SJCRH30 (cell line): ENCODE data around the gene TRMT61A. TPM values are rescaled to one million over a fixed set of nuclear protein-coding genes. Genes with fewer than 3 reads are reported as not detected.

Experiments
- DNase-seq, 2 experiments: peaks; one replicate each; pipeline ENCODE4 v3.0.0-alpha.2; 2015 to 2020
- H3K27ac ChIP-seq: fragments of 250-450 bp; sonication (Bioruptor Pico); 2 replicates; pipeline ENCODE4 v1.5.1; 2020; ENCODE audit warnings: mild to moderate bottlenecking, moderate library complexity
- H3K27me3 ChIP-seq: fragments of 250-450 bp; sonication (Bioruptor Pico); 2 replicates; pipeline ENCODE4 v1.5.1; 2020; ENCODE audit warnings: mild to moderate bottlenecking, moderate library complexity
- H3K36me3 ChIP-seq: fragments of 250-450 bp; sonication (Bioruptor Pico); 2 replicates; pipeline ENCODE4 v1.5.1; 2020; ENCODE audit warnings: mild to moderate bottlenecking, moderate library complexity
- H3K4me1 ChIP-seq: fragments of 250-450 bp; sonication (Bioruptor Pico); 2 replicates; pipeline ENCODE4 v1.5.1; 2020; ENCODE audit warnings: mild to moderate bottlenecking, moderate library complexity
- H3K4me3 ChIP-seq: fragments of 250-450 bp; sonication (Bioruptor Pico); 2 replicates; pipeline ENCODE4 v1.5.1; 2020; ENCODE audit warnings: mild to moderate bottlenecking, moderate library complexity
- H3K9me3 ChIP-seq: fragments of 250-450 bp; sonication (Bioruptor Pico); replicated peaks from 2 replicates; pipeline ENCODE4 v1.5.1; 2020; ENCODE audit warnings: mild to moderate bottlenecking, moderate library complexity
- total RNA-seq: library from RNA; depleted of rRNA; stranded (reverse); fragments of >200 nt; shearing (Covaris generic); gene quantifications from 2 replicates; pipeline ENCODE4 v1.2.3, GENCODE V29; 2014

The TRMT61A gene
- total RNA-seq, 1 experiment from 2014 or later: 18.7 TPM

DNA sequence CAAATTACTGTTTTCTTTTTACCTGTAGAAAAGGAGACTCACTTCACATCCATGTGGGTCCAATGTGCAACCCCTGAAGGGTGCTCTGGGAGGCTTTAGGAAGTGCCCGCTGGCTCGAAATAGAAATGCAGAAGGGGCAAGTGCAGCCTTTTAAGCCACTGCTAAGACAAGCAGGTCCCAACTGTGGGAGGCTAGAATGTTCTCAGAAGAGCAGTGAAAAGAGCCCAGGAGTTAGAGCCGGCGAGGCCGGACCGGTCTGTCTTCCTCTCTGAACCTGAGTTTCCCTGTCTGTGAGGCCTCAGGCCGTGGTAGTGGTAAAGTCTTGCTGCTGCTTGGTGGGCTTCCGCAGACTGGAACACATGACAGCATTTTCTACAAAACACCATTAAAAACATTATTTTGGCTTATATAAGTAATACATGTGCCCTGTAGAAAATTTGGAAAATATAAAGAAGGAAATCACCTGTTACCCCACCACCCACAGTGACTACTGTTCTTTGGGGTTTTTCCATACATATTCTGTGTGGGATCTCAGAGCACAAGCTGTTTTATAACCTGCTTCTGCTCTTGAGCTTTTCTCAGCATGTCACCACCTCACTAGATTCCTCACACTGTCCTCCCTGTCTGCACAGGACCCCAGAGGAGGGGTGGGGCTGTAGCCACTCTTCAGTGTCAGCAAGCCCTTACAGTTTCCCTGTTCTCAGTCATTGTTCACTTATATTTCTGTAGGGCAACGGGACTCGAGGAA lies 12.4 kb upstream of the TRMT61A start:
- H3K27me3 ChIP-seq: no peaks in the 10 kb centered on the region
- no peaks in the 10 kb centered on the region for H3K36me3 ChIP-seq
- H3K9me3 ChIP-seq: no peaks in the 10 kb centered on the region
- H3K27ac ChIP-seq: no peak overlapping the region
- no peaks in the 10 kb centered on the region; the same call in 1 of the 2 replicates for H3K4me1 ChIP-seq
- no peak for DNase-seq
- H3K4me3 ChIP-seq: no peak overlapping the region

DNA sequence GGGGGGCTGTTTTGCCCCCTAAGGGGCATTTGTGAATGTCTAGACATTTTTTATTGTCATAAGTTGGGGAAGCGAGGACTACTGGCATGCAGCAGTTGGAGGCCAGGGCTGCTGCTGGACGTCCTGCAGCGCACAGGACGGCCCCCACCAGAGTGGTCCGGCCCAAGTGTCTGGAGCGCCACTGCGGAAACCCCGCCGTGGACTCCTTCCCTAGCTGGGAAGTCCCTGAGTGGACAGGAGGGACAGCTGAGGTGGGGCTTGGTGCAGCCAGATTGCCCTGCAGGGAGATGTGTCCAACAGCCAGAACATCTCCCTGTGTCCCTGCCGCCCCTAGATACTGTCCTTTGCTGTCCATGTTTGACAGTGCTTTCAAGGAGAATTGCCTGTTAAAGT lies 11.8 kb upstream of the TRMT61A start:
- Histone ChIP-seq H3K4me1 (no peaks in the 10 kb centered on the region; the same call in 1 of the 2 replicates), H3K36me3 (no peaks in the 10 kb centered on the region), H3K27me3 (no peaks in the 10 kb centered on the region), H3K9me3 (no peaks in the 10 kb centered on the region), H3K27ac (no peak overlapping the region), H3K4me3 (no peak overlapping the region)
- DNase-seq: no peak

- Histone ChIP-seq H3K9me3 (no peaks in the 10 kb centered on the region), H3K4me3 (no peak overlapping the region), H3K4me1 (peaks cover 2% of the 10 kb centered on the region; the same call in 1 of the 2 replicates), H3K27me3 (no peaks in the 10 kb centered on the region), H3K27ac (no peak overlapping the region), H3K36me3 (no peaks in the 10 kb centered on the region)
- DNase-seq: no peak
Measured at GRCh38 chr14:103517721-103518421, 11.1 kb upstream of the TRMT61A start.

- H3K9me3 ChIP-seq: no peaks in the 10 kb centered on the region
- DNase-seq: peak; percentile 67 to 82
- no peaks in the 10 kb centered on the region for H3K36me3 ChIP-seq
- H3K4me1 ChIP-seq: peaks cover 6% of the 10 kb centered on the region; the same call in 1 of the 2 replicates
- H3K4me3 ChIP-seq: no peak overlapping the region
- H3K27me3 ChIP-seq: no peaks in the 10 kb centered on the region; the same call in 1 of the 2 replicates
- no peak overlapping the region for H3K27ac ChIP-seq
Measured at GRCh38 chr14:103518422-103519042, 10.5 kb upstream of the TRMT61A start.

DNA sequence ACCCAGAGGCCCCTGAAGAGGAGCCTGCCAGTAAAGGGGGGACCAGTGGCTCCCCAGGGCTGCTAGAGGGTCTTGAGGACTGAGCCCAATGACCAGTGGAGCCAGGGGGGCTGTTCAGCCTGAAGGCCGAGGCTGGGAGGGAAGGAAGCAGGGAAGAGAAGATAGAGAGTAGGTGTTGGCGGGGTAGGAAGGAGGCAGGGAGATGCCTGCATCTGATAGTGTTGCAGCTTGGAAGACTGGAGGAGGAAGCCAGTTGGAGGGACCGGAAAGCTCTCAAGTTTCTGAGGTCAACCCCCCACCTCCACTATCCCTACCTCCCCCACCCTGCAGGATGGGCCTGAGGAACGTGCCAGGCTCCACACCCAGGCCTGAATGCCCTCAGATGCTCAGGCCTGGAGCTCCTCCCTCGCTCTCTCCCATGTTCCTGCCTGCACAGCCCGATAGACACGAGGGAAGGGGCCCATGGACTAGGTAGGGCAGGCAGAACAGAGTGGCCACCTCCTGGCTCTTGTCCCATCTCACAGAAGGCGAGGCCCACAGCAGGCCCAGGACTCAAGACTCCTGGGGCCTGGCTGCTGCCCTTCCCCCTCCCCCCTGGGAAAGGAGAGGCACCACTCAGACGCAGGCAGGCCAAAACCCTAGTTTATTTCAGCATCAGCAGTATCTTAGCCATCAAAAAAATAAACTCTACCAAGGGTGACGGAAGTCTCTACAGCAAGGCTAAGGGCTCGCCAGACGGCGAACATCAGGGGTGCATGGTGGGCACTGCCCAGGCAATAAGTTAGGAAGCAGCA lies 9.8 kb upstream of the TRMT61A start:
- Histone ChIP-seq H3K9me3 (no peaks in the 10 kb centered on the region), H3K27ac (no peak overlapping the region), H3K36me3 (no peaks in the 10 kb centered on the region), H3K4me1 (peaks cover 10% of the 10 kb centered on the region), H3K27me3 (no peaks in the 10 kb centered on the region; the same call in 1 of the 2 replicates), H3K4me3 (no peak overlapping the region)
- DNase-seq: no peak

- DNase-seq: no peak
- no peak overlapping the region for H3K27ac ChIP-seq
- H3K36me3 ChIP-seq: no peaks in the 10 kb centered on the region
- H3K27me3 ChIP-seq: no peaks in the 10 kb centered on the region; the same call in 1 of the 2 replicates
- no peak overlapping the region for H3K4me3 ChIP-seq
- peaks cover 16% of the 10 kb centered on the region for H3K4me1 ChIP-seq
- no peaks in the 10 kb centered on the region for H3K9me3 ChIP-seq
Measured at GRCh38 chr14:103519837-103520212, 9.2 kb upstream of the TRMT61A start.

DNA sequence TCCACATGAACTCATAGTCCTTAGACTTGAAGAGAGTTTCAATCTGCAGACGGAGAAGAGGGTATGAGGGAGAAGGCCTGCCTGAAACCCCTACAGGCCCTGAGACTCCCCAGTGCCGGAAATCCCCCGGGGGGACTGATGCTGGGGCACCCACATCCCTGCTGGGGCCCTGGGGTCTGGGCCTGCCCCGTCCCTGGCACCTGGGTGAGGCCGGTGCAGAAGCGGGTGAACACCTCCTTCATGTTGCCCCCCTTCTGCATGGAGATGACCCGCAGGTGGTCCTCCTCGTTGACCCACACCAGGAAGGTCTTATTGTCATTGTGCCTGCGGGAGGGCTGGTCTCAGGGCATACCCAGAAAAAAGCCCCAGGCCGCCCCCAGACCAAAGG lies 8.7 kb upstream of the TRMT61A start:
- Histone ChIP-seq H3K4me3 (no peak overlapping the region), H3K4me1 (peaks cover 17% of the 10 kb centered on the region), H3K27me3 (no peaks in the 10 kb centered on the region; the same call in 1 of the 2 replicates)

DNA sequence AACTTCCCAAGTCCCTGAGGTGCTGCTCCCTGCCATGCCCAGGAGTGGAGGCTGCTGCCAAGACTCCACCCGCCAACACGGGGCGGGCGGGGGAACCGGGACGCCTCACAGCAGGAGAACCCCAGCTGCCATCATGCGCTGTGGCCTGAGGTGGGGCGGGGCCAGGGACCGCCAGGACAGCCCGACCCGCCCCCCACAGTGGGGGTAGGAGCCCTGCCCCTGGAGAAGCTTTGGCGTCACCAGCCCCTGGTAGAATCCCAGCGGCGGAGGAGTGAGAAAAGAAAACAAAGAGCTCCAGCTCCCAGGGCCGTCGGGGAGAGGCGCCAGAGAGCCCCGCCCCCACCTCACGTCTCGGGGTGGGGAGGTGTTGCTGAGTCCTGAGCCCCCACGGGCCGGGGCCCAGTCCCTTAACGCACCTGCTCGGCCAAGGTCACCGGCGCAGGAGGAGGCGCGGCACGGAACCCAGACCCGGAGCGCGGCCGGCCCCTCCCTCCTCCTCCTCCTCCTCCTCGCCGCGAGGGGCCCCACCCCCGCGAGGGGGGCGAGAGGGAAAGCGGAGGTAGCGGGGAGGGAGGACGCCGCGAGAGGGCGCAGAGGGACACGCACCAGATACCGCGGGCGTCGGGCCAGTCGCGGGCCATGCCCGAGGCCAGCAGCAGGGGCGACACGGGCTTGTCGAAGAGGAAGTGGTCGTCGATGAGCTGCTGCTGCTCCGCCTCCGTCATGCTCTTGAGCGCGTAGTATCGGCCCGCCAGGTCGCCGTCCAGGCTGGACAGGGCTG lies 8.1 kb upstream of the TRMT61A start:
- no peak for DNase-seq
- H3K4me3 ChIP-seq: no peak overlapping the region
- no peaks in the 10 kb centered on the region for H3K36me3 ChIP-seq
- no peaks in the 10 kb centered on the region for H3K9me3 ChIP-seq
- no peak overlapping the region for H3K27ac ChIP-seq
- H3K27me3 ChIP-seq: no peaks in the 10 kb centered on the region; the same call in 1 of the 2 replicates
- peaks cover 22% of the 10 kb centered on the region for H3K4me1 ChIP-seq

More for the DNA sequence above, 8.7 kb upstream of the TRMT61A start:
- DNase-seq: no peak
- Histone ChIP-seq H3K27ac (no peak overlapping the region), H3K9me3 (no peaks in the 10 kb centered on the region), H3K36me3 (no peaks in the 10 kb centered on the region)

GRCh38 chr14:103521438-103521950 lies 7.5 kb upstream of the TRMT61A start:
- no peak for DNase-seq
- Histone ChIP-seq H3K27ac (no peak overlapping the region), H3K4me1 (peaks cover 22% of the 10 kb centered on the region), H3K36me3 (no peaks in the 10 kb centered on the region), H3K27me3 (no peaks in the 10 kb centered on the region; the same call in 1 of the 2 replicates), H3K9me3 (no peaks in the 10 kb centered on the region), H3K4me3 (no peak overlapping the region)

DNA sequence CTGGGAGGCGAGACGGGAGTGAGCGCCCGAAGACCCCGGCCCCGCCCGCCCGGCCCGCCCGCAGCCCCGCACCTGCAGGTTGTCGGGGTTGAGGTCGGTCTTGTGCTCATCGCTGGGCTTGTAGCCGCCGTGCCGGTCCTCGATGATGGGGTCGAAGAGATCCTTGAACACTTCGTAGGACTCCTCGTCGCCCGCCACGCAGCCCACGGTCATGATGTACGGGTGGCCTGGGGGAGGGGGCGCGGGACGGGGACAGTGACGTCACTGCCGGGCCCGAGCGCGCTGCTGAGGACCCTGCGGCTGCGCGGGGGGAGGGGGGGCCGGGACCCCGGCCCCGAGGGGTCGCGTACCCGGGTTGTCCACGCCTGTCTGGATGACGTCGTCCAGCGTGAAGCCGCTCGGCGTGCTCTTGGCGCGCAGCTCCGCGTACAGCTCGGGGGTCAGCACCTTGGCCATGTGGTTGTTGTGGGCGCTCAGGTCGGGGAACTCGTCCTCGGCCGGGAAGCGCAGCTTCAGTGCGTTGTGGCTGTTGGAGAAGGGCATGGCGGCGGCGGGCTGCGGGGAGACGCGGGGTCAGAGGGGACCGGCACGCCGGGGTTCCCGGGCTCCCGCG lies 6.9 kb upstream of the TRMT61A start:
- Histone ChIP-seq H3K9me3 (no peaks in the 10 kb centered on the region), H3K4me1 (peaks cover 22% of the 10 kb centered on the region), H3K27ac (no peak overlapping the region), H3K36me3 (no peaks in the 10 kb centered on the region), H3K27me3 (no peaks in the 10 kb centered on the region; the same call in 1 of the 2 replicates), H3K4me3 (peak overlapping the region; percentile 64)
- DNase-seq: no peak

DNA sequence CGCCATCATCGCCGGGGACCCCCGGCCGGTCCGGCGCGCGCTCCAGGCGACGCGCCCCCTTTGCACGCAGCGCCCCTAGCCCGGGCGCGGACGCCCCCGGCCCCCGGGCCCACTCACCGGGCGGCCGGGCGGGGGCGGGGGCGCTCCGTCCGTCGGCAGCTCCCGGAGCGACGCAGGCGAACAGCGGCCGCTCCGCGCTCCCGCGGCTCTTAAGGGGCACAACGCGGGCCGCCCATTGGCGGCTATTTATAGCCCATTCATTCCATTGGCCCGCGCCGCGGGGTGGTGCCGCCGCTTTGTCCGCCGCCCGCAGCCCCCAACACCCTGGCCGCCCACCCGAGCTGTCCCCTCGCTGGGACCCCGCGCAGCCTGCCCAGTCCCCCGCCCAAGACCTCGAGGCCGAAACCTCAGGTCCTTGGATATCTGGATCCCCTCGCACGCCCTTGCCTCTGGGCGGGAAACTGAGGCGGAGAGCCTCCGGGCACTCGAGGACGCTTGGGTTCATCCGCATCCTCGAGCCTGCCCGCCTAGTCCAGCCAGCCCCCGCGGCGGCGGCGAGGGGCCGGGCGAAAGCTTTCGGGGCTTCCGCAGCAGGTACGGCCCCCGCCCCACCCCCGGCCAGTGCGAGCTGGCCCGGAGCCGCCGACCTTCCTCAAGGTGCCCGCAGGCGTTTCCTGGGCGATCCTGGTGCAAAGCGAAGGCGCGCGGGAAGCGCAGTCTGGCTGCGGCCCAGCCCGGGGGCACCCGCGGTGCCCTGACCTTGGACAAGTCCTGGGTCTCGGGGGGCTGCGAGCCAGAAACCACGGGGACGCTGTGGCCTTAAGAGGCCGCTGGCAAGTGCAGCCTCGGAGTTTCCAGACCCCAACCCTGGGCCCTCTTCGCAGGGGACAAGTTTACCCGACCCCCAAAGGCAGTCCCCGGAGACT lies 6.1 kb upstream of the TRMT61A start, which contains the start of gene CKB:
TSS of gene CKB (minus strand) at position 182 of the 926 bp plus-strand sequence. CDS start 337 bp downstream, outside the sequence.
- H3K36me3 ChIP-seq: no peaks in the 10 kb centered on the region
- H3K4me1 ChIP-seq: peaks cover 22% of the 10 kb centered on the region
- no peaks in the 10 kb centered on the region; the same call in 1 of the 2 replicates for H3K27me3 ChIP-seq

DNA sequence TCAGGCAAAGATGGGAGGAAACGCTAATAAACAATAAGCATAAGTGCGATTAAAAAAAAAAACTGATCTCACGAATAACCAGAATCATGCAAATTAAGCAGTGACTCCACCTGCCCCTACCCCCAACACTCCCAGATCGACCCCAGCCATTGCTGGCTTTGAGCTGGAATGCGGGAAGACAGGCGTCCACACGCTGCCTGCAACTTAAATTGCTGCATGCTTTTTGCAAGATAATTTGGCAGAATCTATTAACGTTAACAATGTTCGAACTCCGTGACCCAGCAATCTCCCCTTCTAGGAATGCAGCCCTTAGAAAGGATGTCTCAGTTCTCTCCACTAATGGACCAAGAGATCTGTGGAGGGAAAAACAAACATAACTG lies 5.4 kb upstream of the TRMT61A start:
- Histone ChIP-seq H3K9me3 (no peaks in the 10 kb centered on the region), H3K27me3 (no peaks in the 10 kb centered on the region; the same call in 1 of the 2 replicates), H3K36me3 (no peaks in the 10 kb centered on the region), H3K4me1 (peaks cover 26% of the 10 kb centered on the region), H3K27ac (no peak overlapping the region), H3K4me3 (no peak overlapping the region)
- DNase-seq: no peak

More for the DNA sequence above, 6.1 kb upstream of the TRMT61A start, which contains the start of gene CKB:
- peak; percentile 77 to 87 for DNase-seq
- H3K27ac ChIP-seq: no peak within 1 kb of the TSS
- H3K9me3 ChIP-seq: no peaks in the 10 kb centered on the region
- H3K4me3 ChIP-seq: peak within 1 kb of the TSS; percentile 64
